Right lobe of liver (tissue), 6 donors: Measurements from ENCODE around the gene FEV. TPM values are rescaled to one million over a fixed set of nuclear protein-coding genes. Genes with fewer than 3 reads are reported as not detected.

ENCODE experiments used
- ATAC-seq, 4 donors: fragments of 200-7000 bp; cut with Tn5 transposase; one replicate each; pipeline ENCODE4 v1.9.1; 2020; ENCODE audit warnings: mild to moderate bottlenecking in 4 of 4, moderate library complexity in 4 of 4
- DNase-seq, 3 donors: peaks; one replicate each; pipeline ENCODE4 v3.0.0-alpha.2; 2020
- H3K27ac ChIP-seq, 3 donors: fragments of 200-600 bp; one replicate each; pipeline ENCODE4 v1.8.0; 2022
- H3K27me3 ChIP-seq, 2 donors: fragments of 200-600 bp; one replicate each; pipeline ENCODE4 v1.8.0; 2022
- H3K36me3 ChIP-seq, 4 donors: fragments of 200-600 bp; sonication (generic) in 1 of 4; one replicate each; pipeline versions ENCODE4 v1.5.1 to v1.8.0; 2017 to 2022; ENCODE audit warnings: control low read depth in 1 of 4
- H3K4me1 ChIP-seq, 4 donors: fragments of 200-600 bp; sonication (generic) in 1 of 4; one replicate each; pipeline versions ENCODE4 v1.5.1 to v1.8.0; 2017 to 2022; ENCODE audit warnings: control low read depth in 1 of 4
- H3K4me3 ChIP-seq, 3 donors: fragments of 200-600 bp; one replicate each; pipeline ENCODE4 v1.8.0; 2022
- H3K9me3 ChIP-seq, 4 donors: fragments of 200-600 bp; sonication (generic) in 1 of 4; one replicate each; pipeline versions ENCODE4 v1.5.1 to v1.8.0; 2017 to 2022; ENCODE audit warnings: control low read depth in 1 of 4
- CTCF ChIP-seq, 4 donors: fragments of 200-600 bp in 3 of 4; fragments of 450-650 bp in 1 of 4; IDR thresholded peaks; one replicate each; pipeline versions ENCODE4 v1.5.1 to v1.8.0; 2016 to 2022; ENCODE audit warnings: antibody characterized with exemption in 4 of 4, mild to moderate bottlenecking in 2 of 4
- POLR2A ChIP-seq: fragments of 450-650 bp; IDR thresholded peaks from one replicate; pipeline ENCODE4 v1.6.1; 2017; ENCODE audit warnings: antibody characterized with exemption, mild to moderate bottlenecking
- WGBS: methylation state at CpG from one replicate; pipeline ENCODE4 v1.1.6; 2018; ENCODE audit warnings: low coverage, low lambda C conversion rate; ENCODE audit not compliant: insufficient coverage; ENCODE audit errors: missing lambda C conversion rate; 5-methylcytosine and 5-hydroxymethylcytosine counted together
- intact Hi-C, 2 donors: fragments of 100-400 bp; cut with DNase I; formaldehyde crosslinking; loops; one replicate each; pipeline versions ENCODE4 v1.11.2 to v1.14.1; 2022
- total RNA-seq, 6 experiments: library from RNA; depleted of rRNA in 2 of 6; stranded (reverse); fragments of >200 nt in 2 of 6; fragmentation: NEBNext Ultra II Directional in 3 of 6; extraction: Animal tissue kit (Norgen Biotek cat#: 25700) in 3 of 6; gene quantifications; one replicate each; pipeline versions ENCODE4 v1.1.0 to v1.2.4, GENCODE V29; 2016 to 2023
- donor health status: DM: no; HTN: yes; CAD: no.
- donor health status: DM: no; HTN: no; CAD: no.
- donor health status: DM: no; HTN: no; CAD: no.
- donor health status: DM: no; HTN: yes; CAD: no.
- donor health status: DM: no; HTN: yes; CAD: no.

The FEV gene
- total RNA-seq, 6 experiments from 2014 or later, result not detected

GRCh38 chr2:218997731-218998130 is 12.7 kb upstream of the FEV start:
- intact Hi-C loops, result no loop called here
- Histone ChIP-seq H3K27ac (no peak overlapping the region), H3K36me3 (no peaks in the 10 kb centered on the region), H3K4me1 (peaks cover 0 to 26% (median 11%) of the 10 kb centered on the region in 4 donors), H3K27me3 (peaks cover 4 to 29% of the 10 kb centered on the region in 2 donors), H3K4me3 (no peak overlapping the region), H3K9me3 (no peaks in the 10 kb centered on the region)
- ATAC-seq, result no peak
- 66% methylated on average over 2 of the region's 2 CpGs for WGBS
- DNase-seq, result no peak
- TF ChIP-seq POLR2A, result no peak
- TF ChIP-seq CTCF (IDR thresholded peaks at IDR 0.05), result no peak

GRCh38 chr2:218996937-218997336 is 12.0 kb upstream of the FEV start:
- Histone ChIP-seq H3K27me3 (peaks cover 4 to 37% of the 10 kb centered on the region in 2 donors), H3K4me3 (no peak overlapping the region), H3K4me1 (peaks cover 0 to 22% (median 9%) of the 10 kb centered on the region in 4 donors), H3K9me3 (no peaks in the 10 kb centered on the region), H3K27ac (no peak overlapping the region), H3K36me3 (no peaks in the 10 kb centered on the region)
- 24% methylated on average over 3 of the region's 4 CpGs for WGBS
- no peak for ATAC-seq
- TF ChIP-seq CTCF (IDR thresholded peaks at IDR 0.05) (no peak), POLR2A (no peak)
- DNase-seq, result peak in 1 of 3 donors; percentile 54
- intact Hi-C loops, result no loop called here

GRCh38 chr2:218995972-218996711 is 11.2 kb upstream of the FEV start:
- intact Hi-C loops, result no loop called here
- Histone ChIP-seq H3K27me3 (peaks cover 4 to 38% of the 10 kb centered on the region in 2 donors), H3K4me1 (peaks cover 0 to 15% (median 5%) of the 10 kb centered on the region in 4 donors), H3K36me3 (no peaks in the 10 kb centered on the region), H3K27ac (peak overlapping the region in 1 of 3 donors; percentile 47), H3K4me3 (peak overlapping the region; percentile 32 to 45 (median 35)), H3K9me3 (no peaks in the 10 kb centered on the region)
- 4% methylated on average over 33 of the region's 43 CpGs for WGBS
- ATAC-seq (peak; percentile 92 to 94 (median 94)), DNase-seq (peak; percentile 88 to 93 (median 90))
- TF ChIP-seq POLR2A (peak; percentile 54), CTCF (IDR thresholded peaks at IDR 0.05) (peak; percentile 80 to 90 (median 87))

- ATAC-seq, result no peak
- intact Hi-C loops, result no loop called here
Observed at GRCh38 chr2:218995561-218995960, 10.6 kb upstream of the FEV start.

More at GRCh38 chr2:218995561-218995960, 10.6 kb upstream of the FEV start:
- Histone ChIP-seq H3K27ac (no peak overlapping the region), H3K4me1 (peaks cover 0 to 15% (median 5%) of the 10 kb centered on the region in 4 donors), H3K9me3 (no peaks in the 10 kb centered on the region), H3K4me3 (no peak overlapping the region), H3K27me3 (peaks cover 4 to 38% of the 10 kb centered on the region in 2 donors), H3K36me3 (no peaks in the 10 kb centered on the region)
- DNase-seq, result no peak
- no peak for TF ChIP-seq POLR2A
- TF ChIP-seq CTCF (IDR thresholded peaks at IDR 0.05), result no peak
- 27% methylated on average over 5 of the region's 8 CpGs for WGBS
